A549 (cell line): Measurements from ENCODE around the gene C8G.

Experiments
- CHD2 ChIP-seq: fragments of 150-350 bp; IDR thresholded peaks from 2 replicates; pipeline ENCODE4 v1.6.1; 2014; ENCODE audit warnings: low read length; ENCODE audit not compliant: partially characterized antibody
- CHD4 ChIP-seq: fragments of 200-600 bp; sonication (generic); IDR thresholded peaks from 2 replicates; pipeline ENCODE4 v1.6.1; 2016; ENCODE audit warnings: antibody characterized with exemption, mild to moderate bottlenecking, borderline replicate concordance
- EHF ChIP-seq: fragments of 250-450 bp; sonication (Bioruptor Pico); IDR thresholded peaks from 2 replicates; pipeline ENCODE4 v1.5.0; 2020; ENCODE audit warnings: mild to moderate bottlenecking
- ESRRA ChIP-seq: fragments of 150-350 bp; IDR thresholded peaks from 2 replicates; pipeline ENCODE4 v1.6.1; 2014; ENCODE audit warnings: mild to moderate bottlenecking, low read length, borderline replicate concordance
- JUNB ChIP-seq: fragments of >200 bp; sonication (Bioruptor Twin); formaldehyde crosslinking; IDR thresholded peaks from 2 replicates; pipeline ENCODE4 v1.6.1; 2016
- NR3C1 ChIP-seq: fragments of >200 bp; sonication (Bioruptor Twin); formaldehyde crosslinking; IDR thresholded peaks from 3 replicates; pipeline ENCODE4 v1.6.1; 2017
- POLR2A ChIP-seq: IDR thresholded peaks from 2 replicates; pipeline ENCODE4 v1.6.1; 2012; ENCODE audit warnings: mild to moderate bottlenecking, low read length
- RCOR1 ChIP-seq: fragments of 150-350 bp; IDR thresholded peaks from 2 replicates; pipeline ENCODE4 v1.6.1; 2014; ENCODE audit warnings: antibody characterized with exemption, low read length, low read depth
- RNF2 ChIP-seq: fragments of 200-600 bp; sonication (generic); IDR thresholded peaks from 2 replicates; pipeline ENCODE4 v1.6.1; 2016; ENCODE audit warnings: low read depth, mild to moderate bottlenecking, antibody characterized with exemption, moderate library complexity, borderline replicate concordance
- TF ChIP-seq, protein P1 (sequence below): fragments of >200 bp; sonication (Bioruptor Twin); formaldehyde crosslinking; IDR thresholded peaks from 3 replicates; pipeline ENCODE4 v1.5.1; 2016
- TF ChIP-seq, protein P2 (sequence below): fragments of 450-650 bp; IDR thresholded peaks from 2 replicates; pipeline ENCODE4 v1.6.1; 2014; ENCODE audit warnings: antibody characterized with exemption
- TF ChIP-seq, protein P3 (sequence below): IDR thresholded peaks from 2 replicates; pipeline ENCODE4 v1.6.1; 2012
- TF ChIP-seq, protein P4 (sequence below): fragments of 150-350 bp; IDR thresholded peaks from 2 replicates; pipeline ENCODE4 v1.6.1; 2014; ENCODE audit warnings: low read depth, mild to moderate bottlenecking, low read length

DNA sequence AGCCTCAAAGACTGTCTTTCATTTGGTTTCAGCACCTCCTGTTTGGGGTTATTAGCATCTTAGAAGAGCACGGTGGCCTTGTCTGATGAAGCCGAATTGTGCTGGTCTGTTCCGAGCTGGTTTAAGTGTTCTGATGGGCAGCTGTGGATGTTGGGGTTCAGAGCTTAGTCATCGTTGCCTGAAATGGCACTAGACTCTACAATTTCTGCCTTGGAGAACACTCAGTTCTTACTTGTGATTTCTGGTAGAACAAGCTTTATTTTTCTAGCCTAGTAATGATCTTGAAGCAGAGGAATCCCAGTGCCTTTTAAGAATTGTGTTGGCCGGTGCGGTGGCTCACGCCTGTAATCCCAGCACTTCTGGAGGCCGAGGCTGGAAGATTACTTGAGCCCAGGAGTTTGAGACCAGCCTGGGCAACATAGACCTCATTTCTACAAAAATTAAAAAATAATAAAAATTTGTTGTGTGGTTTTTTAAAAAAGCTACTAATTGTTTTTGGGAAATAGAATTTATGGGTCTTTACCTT, 8.3 kb upstream of the C8G start:
- TF ChIP-seq RCOR1 (no peak), EHF (no peak), POLR2A (no peak), CHD4 (no peak), ESRRA (no peak), NR3C1 (no peak), RNF2 (no peak), CHD2 (no peak), JUNB (no peak)
- TF ChIP-seq, protein P1, sequence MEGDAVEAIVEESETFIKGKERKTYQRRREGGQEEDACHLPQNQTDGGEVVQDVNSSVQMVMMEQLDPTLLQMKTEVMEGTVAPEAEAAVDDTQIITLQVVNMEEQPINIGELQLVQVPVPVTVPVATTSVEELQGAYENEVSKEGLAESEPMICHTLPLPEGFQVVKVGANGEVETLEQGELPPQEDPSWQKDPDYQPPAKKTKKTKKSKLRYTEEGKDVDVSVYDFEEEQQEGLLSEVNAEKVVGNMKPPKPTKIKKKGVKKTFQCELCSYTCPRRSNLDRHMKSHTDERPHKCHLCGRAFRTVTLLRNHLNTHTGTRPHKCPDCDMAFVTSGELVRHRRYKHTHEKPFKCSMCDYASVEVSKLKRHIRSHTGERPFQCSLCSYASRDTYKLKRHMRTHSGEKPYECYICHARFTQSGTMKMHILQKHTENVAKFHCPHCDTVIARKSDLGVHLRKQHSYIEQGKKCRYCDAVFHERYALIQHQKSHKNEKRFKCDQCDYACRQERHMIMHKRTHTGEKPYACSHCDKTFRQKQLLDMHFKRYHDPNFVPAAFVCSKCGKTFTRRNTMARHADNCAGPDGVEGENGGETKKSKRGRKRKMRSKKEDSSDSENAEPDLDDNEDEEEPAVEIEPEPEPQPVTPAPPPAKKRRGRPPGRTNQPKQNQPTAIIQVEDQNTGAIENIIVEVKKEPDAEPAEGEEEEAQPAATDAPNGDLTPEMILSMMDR: no peak
- TF ChIP-seq, protein P2, sequence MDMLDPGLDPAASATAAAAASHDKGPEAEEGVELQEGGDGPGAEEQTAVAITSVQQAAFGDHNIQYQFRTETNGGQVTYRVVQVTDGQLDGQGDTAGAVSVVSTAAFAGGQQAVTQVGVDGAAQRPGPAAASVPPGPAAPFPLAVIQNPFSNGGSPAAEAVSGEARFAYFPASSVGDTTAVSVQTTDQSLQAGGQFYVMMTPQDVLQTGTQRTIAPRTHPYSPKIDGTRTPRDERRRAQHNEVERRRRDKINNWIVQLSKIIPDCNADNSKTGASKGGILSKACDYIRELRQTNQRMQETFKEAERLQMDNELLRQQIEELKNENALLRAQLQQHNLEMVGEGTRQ: no peak
- TF ChIP-seq, protein P3, sequence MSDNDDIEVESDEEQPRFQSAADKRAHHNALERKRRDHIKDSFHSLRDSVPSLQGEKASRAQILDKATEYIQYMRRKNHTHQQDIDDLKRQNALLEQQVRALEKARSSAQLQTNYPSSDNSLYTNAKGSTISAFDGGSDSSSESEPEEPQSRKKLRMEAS: no peak
- TF ChIP-seq, protein P4, sequence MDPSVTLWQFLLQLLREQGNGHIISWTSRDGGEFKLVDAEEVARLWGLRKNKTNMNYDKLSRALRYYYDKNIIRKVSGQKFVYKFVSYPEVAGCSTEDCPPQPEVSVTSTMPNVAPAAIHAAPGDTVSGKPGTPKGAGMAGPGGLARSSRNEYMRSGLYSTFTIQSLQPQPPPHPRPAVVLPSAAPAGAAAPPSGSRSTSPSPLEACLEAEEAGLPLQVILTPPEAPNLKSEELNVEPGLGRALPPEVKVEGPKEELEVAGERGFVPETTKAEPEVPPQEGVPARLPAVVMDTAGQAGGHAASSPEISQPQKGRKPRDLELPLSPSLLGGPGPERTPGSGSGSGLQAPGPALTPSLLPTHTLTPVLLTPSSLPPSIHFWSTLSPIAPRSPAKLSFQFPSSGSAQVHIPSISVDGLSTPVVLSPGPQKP: no peak
